ENCODE results near the gene PIPOX. TPM values are rescaled to one million over a fixed set of nuclear protein-coding genes. Genes with fewer than 3 reads are reported as not detected.

The PIPOX gene
- total and polyA plus RNA-seq, 9 of the 15 experiments (the other 6 are each of a cell fraction or from before 2014, with no cell fraction given), result 0.15 to 2.2 (median 0.58) TPM; not detected in 2

DNA sequence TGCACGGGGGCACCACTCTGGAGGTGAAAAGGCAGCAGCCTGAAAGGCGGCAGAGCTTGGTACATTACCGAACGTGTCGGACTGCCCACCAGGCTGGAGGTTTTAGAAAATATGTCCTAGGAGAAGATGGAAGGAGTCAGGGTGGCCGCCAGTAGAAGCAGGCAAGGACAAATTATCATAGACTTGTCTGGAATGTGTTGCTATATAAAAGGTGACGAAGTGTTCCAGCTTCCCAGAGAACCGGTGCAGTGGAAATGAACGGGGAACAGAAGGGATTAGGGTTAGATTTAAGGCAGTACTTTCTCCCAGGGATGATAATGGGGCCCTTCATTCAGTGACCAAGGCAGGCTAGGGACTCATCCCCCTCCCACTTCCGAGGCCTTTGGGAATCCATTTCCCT is 27.4 kb downstream of the PIPOX start:
- peaks cover 3 to 6% of the 10 kb centered on the region in 2 experiments; a peak in 3 of 5 replicates for H3K27me3 ChIP-seq (ENCODE audit: control insufficient read depth in 2 of 2, insufficient read depth in 2 of 2, low read length in 2 of 2)
- DNase-seq (ENCODE audit: extremely low read depth in 1 of 4, low spot score in 3 of 4) (no peak), FAIRE-seq (no peak), ATAC-seq (no peak)
- no peak overlapping the region for H3K4me3 ChIP-seq
- H3K9me1 ChIP-seq (ENCODE audit: control insufficient read depth, insufficient read depth, low read length), result no peaks in the 10 kb centered on the region
- peaks cover 3% of the 10 kb centered on the region in 2 experiments; a peak in 1 of 5 replicates for H3K4me1 ChIP-seq (replicated peaks in 1 of 2; ENCODE audit: control insufficient read depth in 2 of 2, insufficient read depth in 2 of 2, low read length in 2 of 2)
- no peaks in the 10 kb centered on the region for H3K9me3 ChIP-seq (replicated peaks; ENCODE audit: control insufficient read depth, insufficient read depth, low read depth, low read length)
- H3K36me3 ChIP-seq (ENCODE audit: control insufficient read depth, insufficient read depth, low read length), result no peaks in the 10 kb centered on the region
- POLR2A ChIA-PET, result interaction anchor here (0.8 to 1.8 kb wide), 4 partner anchors 9 to 54 kb away, joined by 3 to 7 read pairs (median 3); no protein-coding TSS in a partner anchor
- BruUV-seq (replicated peaks), result no TSS peak
- intact Hi-C loops (cut with micrococcal nuclease), result no loop called here
- 63% methylated on average over 10 of the region's 10 CpGs for WGBS (ENCODE audit: insufficient coverage, low coverage, missing lambda C conversion rate)
- H3K27ac ChIP-seq (ENCODE audit: extremely low read depth, low read depth, low read length), result no peak overlapping the region
- in situ Hi-C loops (cut with MboI), result no loop called here
- CTCF ChIA-PET (ENCODE audit: low intra/inter-chr PET ratio), result no interaction called here
- H4K20me1 ChIP-seq (replicated peaks; ENCODE audit: control insufficient read depth, insufficient read depth, low read length), result no peaks in the 10 kb centered on the region
- H3K9ac ChIP-seq (ENCODE audit: insufficient read depth in 1 of 2, low read depth in 2 of 2, low read length in 2 of 2), result no peak overlapping the region
- H3K79me2 ChIP-seq (ENCODE audit: control insufficient read depth, insufficient read depth, low read length), result no peaks in the 10 kb centered on the region
- H3K4me2 ChIP-seq (ENCODE audit: insufficient read depth, low read length), result peak overlapping the region; percentile 55; the same call in 1 of the 2 replicates
- H2AFZ ChIP-seq (ENCODE audit: low read depth, low read length), result no peak overlapping the region
- no peak for TF ChIP-seq NUFIP1 (IDR thresholded peaks at IDR 0.05; ENCODE audit: partially characterized antibody)
- no peak for TF ChIP-seq ZSCAN29 (IDR thresholded peaks at IDR 0.05)
- no peak for TF ChIP-seq ZKSCAN1 (IDR thresholded peaks at IDR 0.05; ENCODE audit: low read depth, low read length)
- TF ChIP-seq, protein P1, sequence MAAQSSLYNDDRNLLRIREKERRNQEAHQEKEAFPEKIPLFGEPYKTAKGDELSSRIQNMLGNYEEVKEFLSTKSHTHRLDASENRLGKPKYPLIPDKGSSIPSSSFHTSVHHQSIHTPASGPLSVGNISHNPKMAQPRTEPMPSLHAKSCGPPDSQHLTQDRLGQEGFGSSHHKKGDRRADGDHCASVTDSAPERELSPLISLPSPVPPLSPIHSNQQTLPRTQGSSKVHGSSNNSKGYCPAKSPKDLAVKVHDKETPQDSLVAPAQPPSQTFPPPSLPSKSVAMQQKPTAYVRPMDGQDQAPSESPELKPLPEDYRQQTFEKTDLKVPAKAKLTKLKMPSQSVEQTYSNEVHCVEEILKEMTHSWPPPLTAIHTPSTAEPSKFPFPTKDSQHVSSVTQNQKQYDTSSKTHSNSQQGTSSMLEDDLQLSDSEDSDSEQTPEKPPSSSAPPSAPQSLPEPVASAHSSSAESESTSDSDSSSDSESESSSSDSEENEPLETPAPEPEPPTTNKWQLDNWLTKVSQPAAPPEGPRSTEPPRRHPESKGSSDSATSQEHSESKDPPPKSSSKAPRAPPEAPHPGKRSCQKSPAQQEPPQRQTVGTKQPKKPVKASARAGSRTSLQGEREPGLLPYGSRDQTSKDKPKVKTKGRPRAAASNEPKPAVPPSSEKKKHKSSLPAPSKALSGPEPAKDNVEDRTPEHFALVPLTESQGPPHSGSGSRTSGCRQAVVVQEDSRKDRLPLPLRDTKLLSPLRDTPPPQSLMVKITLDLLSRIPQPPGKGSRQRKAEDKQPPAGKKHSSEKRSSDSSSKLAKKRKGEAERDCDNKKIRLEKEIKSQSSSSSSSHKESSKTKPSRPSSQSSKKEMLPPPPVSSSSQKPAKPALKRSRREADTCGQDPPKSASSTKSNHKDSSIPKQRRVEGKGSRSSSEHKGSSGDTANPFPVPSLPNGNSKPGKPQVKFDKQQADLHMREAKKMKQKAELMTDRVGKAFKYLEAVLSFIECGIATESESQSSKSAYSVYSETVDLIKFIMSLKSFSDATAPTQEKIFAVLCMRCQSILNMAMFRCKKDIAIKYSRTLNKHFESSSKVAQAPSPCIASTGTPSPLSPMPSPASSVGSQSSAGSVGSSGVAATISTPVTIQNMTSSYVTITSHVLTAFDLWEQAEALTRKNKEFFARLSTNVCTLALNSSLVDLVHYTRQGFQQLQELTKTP (IDR thresholded peaks at IDR 0.05; ENCODE audit: low read depth in 1 of 2, partially characterized antibody in 2 of 2), result no peak
- TF ChIP-seq HBP1 (CRISPR knock-in tag; IDR thresholded peaks at IDR 0.05), result no peak
- TF ChIP-seq TEAD1 (CRISPR knock-in tag; IDR thresholded peaks at IDR 0.05), result no peak
- no peak for TF ChIP-seq DACH1 (IDR thresholded peaks at IDR 0.05; ENCODE audit: partially characterized antibody)
- TF ChIP-seq NCOR1 (IDR thresholded peaks at IDR 0.05), result no peak
- TF ChIP-seq GATA2 (CRISPR knock-in tag; IDR thresholded peaks at IDR 0.05), result no peak
- no peak for TF ChIP-seq MBD1 (CRISPR knock-in tag; IDR thresholded peaks at IDR 0.05)
- no peak for TF ChIP-seq ZNF644 (tag; IDR thresholded peaks at IDR 0.05; ENCODE audit: low read depth)
- TF ChIP-seq XRCC3 (IDR thresholded peaks at IDR 0.05), result no peak
- TF ChIP-seq PPARD (CRISPR knock-in tag; IDR thresholded peaks at IDR 0.05), result no peak
- no peak for TF ChIP-seq NR1H2 (CRISPR knock-in tag; IDR thresholded peaks at IDR 0.05)
- no peak for TF ChIP-seq E2F6 (IDR thresholded peaks at IDR 0.05; ENCODE audit: borderline replicate concordance in 1 of 2, extremely low read depth in 1 of 2, insufficient read depth in 1 of 2, insufficient read length in 1 of 2, low read depth in 1 of 2, low read length in 1 of 2, poor library complexity in 1 of 2, severe bottlenecking in 1 of 2)

Measured in K562 (cell line).